ENCODE data around the gene AP2S1.

The AP2S1 gene

DNA sequence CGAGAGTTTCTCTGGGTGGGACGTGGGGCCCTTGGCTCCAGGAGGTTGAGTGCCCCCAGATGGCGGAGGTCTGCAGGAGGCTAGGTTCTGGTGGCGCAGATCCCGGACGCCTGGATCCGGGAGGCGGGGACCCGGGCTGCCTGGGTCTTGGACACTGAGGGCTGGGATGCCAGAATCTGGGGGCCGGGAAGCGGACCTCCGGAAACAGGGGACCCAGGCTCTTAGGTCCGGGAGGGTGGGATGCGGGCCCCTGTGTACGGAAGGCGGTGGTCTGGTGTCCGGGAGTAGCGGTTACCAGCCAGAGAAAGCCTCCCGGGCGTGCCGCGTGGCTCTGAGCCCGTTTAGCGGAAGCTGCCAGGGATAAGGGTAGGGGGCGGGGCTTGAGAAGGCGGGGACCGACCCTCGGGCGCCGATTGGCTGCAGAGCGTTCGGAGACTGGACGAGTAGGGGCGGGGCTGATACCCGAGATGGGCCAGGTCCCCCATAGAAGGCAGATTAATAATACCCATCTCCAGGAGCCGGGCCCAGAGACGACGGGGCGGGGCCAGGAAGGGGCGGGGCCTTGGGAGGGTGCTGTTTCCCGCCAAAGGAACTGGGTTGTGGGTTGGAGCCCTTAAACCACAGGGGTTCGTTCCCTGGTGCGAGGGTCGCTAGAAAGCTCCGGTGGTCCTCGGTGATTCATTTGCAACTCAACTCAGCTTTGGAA lies 62.2 kb downstream of the AP2S1 start, which contains the start of gene SLC1A5:
TSS of gene SLC1A5 (minus strand) at position 333 of the 706 bp plus-strand sequence. CDS start 629 bp downstream, outside the sequence.
- ChIA-PET CTCF (interaction anchor here (0.8 to 2.1 kb wide), 3 partner anchors 31 to 203 kb away, joined by 5 to 18 read pairs (median 5); no protein-coding TSS in a partner anchor), POLR2A (ENCODE audit: low non-redundant PET) (interaction anchor here (0.5 to 1.5 kb wide), 7 partner anchors 9 to 1339 kb away, joined by 3 to 7 read pairs (median 4); no protein-coding TSS in a partner anchor)
- peak within 1 kb of the TSS; percentile 99 for H3K27ac ChIP-seq
- TF ChIP-seq, protein P1, sequence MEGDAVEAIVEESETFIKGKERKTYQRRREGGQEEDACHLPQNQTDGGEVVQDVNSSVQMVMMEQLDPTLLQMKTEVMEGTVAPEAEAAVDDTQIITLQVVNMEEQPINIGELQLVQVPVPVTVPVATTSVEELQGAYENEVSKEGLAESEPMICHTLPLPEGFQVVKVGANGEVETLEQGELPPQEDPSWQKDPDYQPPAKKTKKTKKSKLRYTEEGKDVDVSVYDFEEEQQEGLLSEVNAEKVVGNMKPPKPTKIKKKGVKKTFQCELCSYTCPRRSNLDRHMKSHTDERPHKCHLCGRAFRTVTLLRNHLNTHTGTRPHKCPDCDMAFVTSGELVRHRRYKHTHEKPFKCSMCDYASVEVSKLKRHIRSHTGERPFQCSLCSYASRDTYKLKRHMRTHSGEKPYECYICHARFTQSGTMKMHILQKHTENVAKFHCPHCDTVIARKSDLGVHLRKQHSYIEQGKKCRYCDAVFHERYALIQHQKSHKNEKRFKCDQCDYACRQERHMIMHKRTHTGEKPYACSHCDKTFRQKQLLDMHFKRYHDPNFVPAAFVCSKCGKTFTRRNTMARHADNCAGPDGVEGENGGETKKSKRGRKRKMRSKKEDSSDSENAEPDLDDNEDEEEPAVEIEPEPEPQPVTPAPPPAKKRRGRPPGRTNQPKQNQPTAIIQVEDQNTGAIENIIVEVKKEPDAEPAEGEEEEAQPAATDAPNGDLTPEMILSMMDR (conservative IDR thresholded peaks at IDR 0.05; ENCODE audit: low read depth) = no peak
- peak; percentile 98 for DNase-seq (ENCODE audit: low spot score)
